ENCODE measurements around the gene PYHIN1. TPM values are rescaled to one million over a fixed set of nuclear protein-coding genes. Genes with fewer than 3 reads are reported as not detected.
"Not testable (repeated sequence)": the region's sequence is repeated elsewhere in the genome, so short reads cannot be mapped to it uniquely, and the experiment has no call there.

PYHIN1 gene
- polyA plus RNA-seq, 1 donor (not counting 4 experiments of a cell fraction or from before 2014, with no cell fraction given), result 0.37 TPM

DNA sequence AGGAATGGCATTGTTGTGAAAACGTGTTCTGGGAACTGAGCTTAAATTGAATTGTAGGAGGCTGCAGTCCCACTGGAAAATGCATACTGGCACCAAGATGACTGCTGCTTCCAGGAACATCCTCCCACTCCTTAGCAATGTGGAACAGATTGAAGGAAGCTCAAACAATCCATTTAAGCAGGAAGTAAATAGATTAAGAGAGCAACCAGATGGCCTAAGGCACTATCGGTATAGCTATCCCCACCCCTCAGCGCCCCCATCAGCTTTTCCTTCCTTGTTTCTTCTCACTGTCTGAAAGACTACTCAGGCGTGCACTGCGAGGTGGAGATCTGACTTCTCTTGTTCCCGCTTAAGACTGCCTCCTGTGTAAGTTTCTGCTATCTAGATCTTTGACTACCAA is 74.3 kb downstream of the PYHIN1 start:
- H3K9ac ChIP-seq (ENCODE audit: control insufficient read depth, extremely low read depth, insufficient read depth, low read length), result no peak overlapping the region
- no peak overlapping the region for H3K4me2 ChIP-seq (ENCODE audit: control insufficient read depth, extremely low read depth, insufficient read depth, low read depth, low read length)
- H3K9me1 ChIP-seq (ENCODE audit: control insufficient read depth, extremely low read depth, insufficient read depth, low read length), result no peaks in the 10 kb centered on the region
- no peak overlapping the region for H3K27ac ChIP-seq (ENCODE audit: control insufficient read depth, insufficient read depth, low read length)
- H4K20me1 ChIP-seq (ENCODE audit: control insufficient read depth, extremely low read depth, insufficient read depth, low read length), result no peaks in the 10 kb centered on the region
- no peaks in the 10 kb centered on the region for H3K9me3 ChIP-seq (ENCODE audit: control insufficient read depth, low read depth, low read length)
- no peaks in the 10 kb centered on the region for H3K36me3 ChIP-seq (ENCODE audit: control insufficient read depth in 2 of 2, extremely low read depth in 1 of 2, insufficient read depth in 2 of 2, low read length in 2 of 2)
- H3K4me3 ChIP-seq (ENCODE audit: control insufficient read depth in 2 of 3, extremely low read depth in 1 of 3, insufficient read depth in 2 of 3, low read depth in 1 of 3, low read length in 3 of 3), result no peak overlapping the region
- dilution Hi-C loops (cut with MboI; ENCODE audit: extremely low pct_ligation_motif_present, low sequenced_read_pairs), result no loop called here
- no peak for DNase-seq (ENCODE audit: low read depth, low spot score)
- no peak for TF ChIP-seq EZH2 (IDR thresholded peaks at IDR 0.05; ENCODE audit: low read length)
- TF ChIP-seq, protein P1, sequence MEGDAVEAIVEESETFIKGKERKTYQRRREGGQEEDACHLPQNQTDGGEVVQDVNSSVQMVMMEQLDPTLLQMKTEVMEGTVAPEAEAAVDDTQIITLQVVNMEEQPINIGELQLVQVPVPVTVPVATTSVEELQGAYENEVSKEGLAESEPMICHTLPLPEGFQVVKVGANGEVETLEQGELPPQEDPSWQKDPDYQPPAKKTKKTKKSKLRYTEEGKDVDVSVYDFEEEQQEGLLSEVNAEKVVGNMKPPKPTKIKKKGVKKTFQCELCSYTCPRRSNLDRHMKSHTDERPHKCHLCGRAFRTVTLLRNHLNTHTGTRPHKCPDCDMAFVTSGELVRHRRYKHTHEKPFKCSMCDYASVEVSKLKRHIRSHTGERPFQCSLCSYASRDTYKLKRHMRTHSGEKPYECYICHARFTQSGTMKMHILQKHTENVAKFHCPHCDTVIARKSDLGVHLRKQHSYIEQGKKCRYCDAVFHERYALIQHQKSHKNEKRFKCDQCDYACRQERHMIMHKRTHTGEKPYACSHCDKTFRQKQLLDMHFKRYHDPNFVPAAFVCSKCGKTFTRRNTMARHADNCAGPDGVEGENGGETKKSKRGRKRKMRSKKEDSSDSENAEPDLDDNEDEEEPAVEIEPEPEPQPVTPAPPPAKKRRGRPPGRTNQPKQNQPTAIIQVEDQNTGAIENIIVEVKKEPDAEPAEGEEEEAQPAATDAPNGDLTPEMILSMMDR (optimal IDR thresholded peaks at IDR 0.05 in 1 of 3, IDR thresholded peaks at IDR 0.05 in 1 of 3, conservative IDR thresholded peaks at IDR 0.05 in 1 of 3; ENCODE audit: extremely low read depth in 1 of 3, insufficient read depth in 2 of 3, low read length in 3 of 3), result no peak
- peaks cover 15% of the 10 kb centered on the region for H3K4me1 ChIP-seq (ENCODE audit: control insufficient read depth, extremely low read depth, insufficient read depth, low read length)
- peak overlapping the region; percentile 39 for H2AFZ ChIP-seq (ENCODE audit: control insufficient read depth, low read length)
- no peak for FAIRE-seq
- H3K79me2 ChIP-seq (ENCODE audit: control insufficient read depth, insufficient read depth, low read length), result peaks cover 8% of the 10 kb centered on the region
- no peaks in the 10 kb centered on the region for H3K27me3 ChIP-seq (ENCODE audit: control insufficient read depth, extremely low read depth, insufficient read depth, low read length)

DNA sequence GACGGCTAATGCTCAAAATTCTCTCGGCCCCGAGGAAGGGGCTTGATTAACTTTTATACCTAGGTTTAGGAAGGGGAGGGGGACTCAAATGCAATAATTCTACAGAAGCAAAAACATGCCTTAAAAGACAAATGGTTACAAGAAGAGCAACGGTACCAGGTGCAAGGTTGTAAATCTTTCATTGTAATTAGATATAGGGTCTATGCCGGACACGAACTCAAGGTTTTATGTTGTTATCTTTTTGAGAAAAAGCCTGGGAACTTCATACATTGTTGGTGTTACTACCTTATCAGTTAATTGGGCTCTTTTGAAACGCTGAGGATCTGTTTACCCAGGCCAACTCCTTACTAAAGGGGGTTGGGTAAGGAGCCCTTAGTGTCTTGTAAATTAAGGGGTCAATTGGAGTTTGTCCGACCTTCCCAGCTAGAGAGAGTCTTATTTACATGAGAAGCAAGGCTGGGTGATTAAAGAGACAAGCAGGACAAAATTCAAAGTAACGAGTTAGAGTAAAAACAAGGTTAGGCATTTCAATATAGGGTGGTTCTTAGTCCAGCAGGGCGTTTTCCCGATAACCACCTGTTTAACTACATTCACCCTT is 75.0 kb downstream of the PYHIN1 start:
- H3K4me3 ChIP-seq (ENCODE audit: control insufficient read depth in 2 of 3, extremely low read depth in 1 of 3, insufficient read depth in 2 of 3, low read depth in 1 of 3, low read length in 3 of 3); H4K20me1 ChIP-seq (ENCODE audit: control insufficient read depth, extremely low read depth, insufficient read depth, low read length); FAIRE-seq; DNase-seq (ENCODE audit: low read depth, low spot score); H3K9me3 ChIP-seq (ENCODE audit: control insufficient read depth, low read depth, low read length); H3K36me3 ChIP-seq (ENCODE audit: control insufficient read depth in 2 of 2, extremely low read depth in 1 of 2, insufficient read depth in 2 of 2, low read length in 2 of 2); H3K27ac ChIP-seq (ENCODE audit: control insufficient read depth, insufficient read depth, low read length); H3K9ac ChIP-seq (ENCODE audit: control insufficient read depth, extremely low read depth, insufficient read depth, low read length); dilution Hi-C loops (cut with MboI; ENCODE audit: extremely low pct_ligation_motif_present, low sequenced_read_pairs); H3K9me1 ChIP-seq (ENCODE audit: control insufficient read depth, extremely low read depth, insufficient read depth, low read length); H3K27me3 ChIP-seq (ENCODE audit: control insufficient read depth, extremely low read depth, insufficient read depth, low read length); H3K4me2 ChIP-seq (ENCODE audit: control insufficient read depth, extremely low read depth, insufficient read depth, low read depth, low read length); H2AFZ ChIP-seq (ENCODE audit: control insufficient read depth, low read length): not testable (repeated sequence)
- H3K79me2 ChIP-seq (ENCODE audit: control insufficient read depth, insufficient read depth, low read length), result peaks cover 14% of the 10 kb centered on the region
- H3K4me1 ChIP-seq (ENCODE audit: control insufficient read depth, extremely low read depth, insufficient read depth, low read length), result peaks cover 11% of the 10 kb centered on the region

GRCh38 chr1:159007726-159008125 is 76.4 kb downstream of the PYHIN1 start:
- TF ChIP-seq, protein P1 (optimal IDR thresholded peaks at IDR 0.05 in 1 of 3, IDR thresholded peaks at IDR 0.05 in 1 of 3, conservative IDR thresholded peaks at IDR 0.05 in 1 of 3; ENCODE audit: extremely low read depth in 1 of 3, insufficient read depth in 2 of 3, low read length in 3 of 3), result no peak
- TF ChIP-seq EZH2 (IDR thresholded peaks at IDR 0.05; ENCODE audit: low read length), result no peak
- Histone ChIP-seq H3K36me3 (ENCODE audit: control insufficient read depth in 2 of 2, extremely low read depth in 1 of 2, insufficient read depth in 2 of 2, low read length in 2 of 2) (no peaks in the 10 kb centered on the region), H3K9me3 (ENCODE audit: control insufficient read depth, low read depth, low read length) (no peaks in the 10 kb centered on the region), H2AFZ (ENCODE audit: control insufficient read depth, low read length) (no peak overlapping the region), H3K27ac (ENCODE audit: control insufficient read depth, insufficient read depth, low read length) (no peak overlapping the region), H3K4me1 (ENCODE audit: control insufficient read depth, extremely low read depth, insufficient read depth, low read length) (peaks cover 17% of the 10 kb centered on the region), H3K9me1 (ENCODE audit: control insufficient read depth, extremely low read depth, insufficient read depth, low read length) (no peaks in the 10 kb centered on the region), H3K4me2 (ENCODE audit: control insufficient read depth, extremely low read depth, insufficient read depth, low read depth, low read length) (no peak overlapping the region), H3K4me3 (ENCODE audit: control insufficient read depth in 2 of 3, extremely low read depth in 1 of 3, insufficient read depth in 2 of 3, low read depth in 1 of 3, low read length in 3 of 3) (no peak overlapping the region), H3K79me2 (ENCODE audit: control insufficient read depth, insufficient read depth, low read length) (peaks cover 28% of the 10 kb centered on the region), H3K27me3 (ENCODE audit: control insufficient read depth, extremely low read depth, insufficient read depth, low read length) (no peaks in the 10 kb centered on the region), H4K20me1 (ENCODE audit: control insufficient read depth, extremely low read depth, insufficient read depth, low read length) (no peaks in the 10 kb centered on the region), H3K9ac (ENCODE audit: control insufficient read depth, extremely low read depth, insufficient read depth, low read length) (no peak overlapping the region)
- FAIRE-seq (no peak), DNase-seq (ENCODE audit: low read depth, low spot score) (no peak)
- dilution Hi-C loops (cut with MboI; ENCODE audit: extremely low pct_ligation_motif_present, low sequenced_read_pairs), result no loop called here

All from keratinocyte (primary cell).